ENCODE results near the gene SBF2.

SBF2 gene

GRCh38 chr11:10295064-10295901, 1.3 kb upstream of the SBF2 start:
- no peak for DNase-seq (ENCODE audit: low read depth)

DNA sequence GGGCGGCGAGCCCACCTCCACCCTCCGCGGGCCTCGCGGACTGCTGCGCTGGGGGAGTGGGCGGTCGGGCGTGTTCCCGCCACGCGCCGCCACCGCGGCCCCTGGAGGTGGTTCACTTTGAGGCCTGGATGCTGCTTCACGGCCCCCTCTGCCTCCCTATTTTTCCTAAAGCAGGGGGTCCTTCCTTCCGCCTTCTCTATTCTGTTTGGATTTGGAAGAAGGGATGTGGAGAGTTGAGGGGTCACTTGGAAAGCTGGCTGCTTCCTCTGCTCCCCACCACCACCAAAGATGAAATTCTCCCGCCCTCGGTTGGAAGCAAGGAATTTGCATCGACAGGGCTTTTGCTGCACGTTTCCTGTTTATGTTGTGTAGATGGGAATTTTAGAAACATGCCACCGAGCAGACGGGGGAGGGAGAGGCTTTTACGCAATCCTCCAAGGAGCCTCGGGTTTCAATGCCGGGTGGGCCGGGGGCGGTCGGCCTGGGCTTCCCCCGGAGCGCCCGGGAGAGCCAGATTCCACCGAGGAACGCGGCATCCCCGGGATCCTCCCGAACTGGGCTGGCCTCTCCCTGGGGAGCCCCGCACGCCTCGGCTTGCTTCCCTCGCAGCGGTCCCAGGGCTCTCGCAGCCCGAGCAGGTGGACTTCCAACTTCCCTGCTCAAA, 403 bp upstream of the SBF2 start:
- TF ChIP-seq, protein P1, sequence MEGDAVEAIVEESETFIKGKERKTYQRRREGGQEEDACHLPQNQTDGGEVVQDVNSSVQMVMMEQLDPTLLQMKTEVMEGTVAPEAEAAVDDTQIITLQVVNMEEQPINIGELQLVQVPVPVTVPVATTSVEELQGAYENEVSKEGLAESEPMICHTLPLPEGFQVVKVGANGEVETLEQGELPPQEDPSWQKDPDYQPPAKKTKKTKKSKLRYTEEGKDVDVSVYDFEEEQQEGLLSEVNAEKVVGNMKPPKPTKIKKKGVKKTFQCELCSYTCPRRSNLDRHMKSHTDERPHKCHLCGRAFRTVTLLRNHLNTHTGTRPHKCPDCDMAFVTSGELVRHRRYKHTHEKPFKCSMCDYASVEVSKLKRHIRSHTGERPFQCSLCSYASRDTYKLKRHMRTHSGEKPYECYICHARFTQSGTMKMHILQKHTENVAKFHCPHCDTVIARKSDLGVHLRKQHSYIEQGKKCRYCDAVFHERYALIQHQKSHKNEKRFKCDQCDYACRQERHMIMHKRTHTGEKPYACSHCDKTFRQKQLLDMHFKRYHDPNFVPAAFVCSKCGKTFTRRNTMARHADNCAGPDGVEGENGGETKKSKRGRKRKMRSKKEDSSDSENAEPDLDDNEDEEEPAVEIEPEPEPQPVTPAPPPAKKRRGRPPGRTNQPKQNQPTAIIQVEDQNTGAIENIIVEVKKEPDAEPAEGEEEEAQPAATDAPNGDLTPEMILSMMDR (IDR thresholded peaks at IDR 0.05; ENCODE audit: insufficient read depth, low read depth, low read length, missing control alignments), result no peak
- DNase-seq (ENCODE audit: low read depth), result peak; percentile 59

More at GRCh38 chr11:10295064-10295901, 1.3 kb upstream of the SBF2 start:
- H3K4me3 ChIP-seq (ENCODE audit: low read length), result no peak overlapping the region
- TF ChIP-seq, protein P1 (IDR thresholded peaks at IDR 0.05; ENCODE audit: insufficient read depth, low read depth, low read length, missing control alignments), result no peak

GRCh38 chr11:10291801-10292638, 2.0 kb downstream of the SBF2 start:
- DNase-seq (ENCODE audit: low read depth), result no peak
- H3K4me3 ChIP-seq (ENCODE audit: low read length), result no peak overlapping the region
- TF ChIP-seq, protein P1 (IDR thresholded peaks at IDR 0.05; ENCODE audit: insufficient read depth, low read depth, low read length, missing control alignments), result no peak

More for the DNA sequence above, 403 bp upstream of the SBF2 start:
- peak overlapping the region; percentile 76 for H3K4me3 ChIP-seq (ENCODE audit: low read length)

GRCh38 chr11:10289765-10290380, 4.1 kb downstream of the SBF2 start:
- TF ChIP-seq, protein P1 (IDR thresholded peaks at IDR 0.05; ENCODE audit: insufficient read depth, low read depth, low read length, missing control alignments), result no peak
- no peak overlapping the region for H3K4me3 ChIP-seq (ENCODE audit: low read length)
- DNase-seq (ENCODE audit: low read depth), result no peak

- DNase-seq (ENCODE audit: low read depth), result no peak
- H3K4me3 ChIP-seq (ENCODE audit: low read length), result no peak overlapping the region
- TF ChIP-seq, protein P1 (IDR thresholded peaks at IDR 0.05; ENCODE audit: insufficient read depth, low read depth, low read length, missing control alignments), result no peak
These were observed 4.9 kb downstream of the SBF2 start for GRCh38 chr11:10288881-10289764.
